NCI-H2081 (cell line): ENCODE results near the gene ACBD6.
"Not testable (repeated sequence)": the region's sequence is repeated elsewhere in the genome, so short reads cannot be mapped to it uniquely, and the experiment has no call there.

ENCODE experiments used
- DNase-seq, 2 experiments: peaks; one replicate each; lab custom pipeline; 2025; lab: John Stamatoyannopoulos, UW

ACBD6 gene

GRCh38 chr1:180415236-180415848, 87.0 kb downstream of the ACBD6 start:
- no peak for DNase-seq

- no peak for DNase-seq
Observed at GRCh38 chr1:180412583-180412982, 89.8 kb downstream of the ACBD6 start.

GRCh38 chr1:180408128-180408527, 94.2 kb downstream of the ACBD6 start:
- DNase-seq: not testable (repeated sequence)

- no peak for DNase-seq
Observed at GRCh38 chr1:180407051-180407450, 95.3 kb downstream of the ACBD6 start.

GRCh38 chr1:180402551-180402950, 99.8 kb downstream of the ACBD6 start:
- no peak for DNase-seq

- DNase-seq: no peak
Observed at GRCh38 chr1:180402001-180402400, 100.4 kb downstream of the ACBD6 start.

- DNase-seq: no peak
Observed at GRCh38 chr1:180397175-180397574, 105.2 kb downstream of the ACBD6 start.

- no peak for DNase-seq
Observed at GRCh38 chr1:180392427-180393145, 109.8 kb downstream of the ACBD6 start.

- no peak for DNase-seq
Observed at GRCh38 chr1:180392020-180392419, 110.4 kb downstream of the ACBD6 start.

- no peak for DNase-seq
Observed at GRCh38 chr1:180387413-180387812, 115.0 kb downstream of the ACBD6 start.

- DNase-seq: no peak
Observed at GRCh38 chr1:180386745-180387367, 115.5 kb downstream of the ACBD6 start.

GRCh38 chr1:180385144-180385543, 117.2 kb downstream of the ACBD6 start:
- no peak for DNase-seq

GRCh38 chr1:180384286-180385005, 117.9 kb downstream of the ACBD6 start:
- no peak for DNase-seq

- no peak for DNase-seq
Observed at GRCh38 chr1:180382326-180383115, 119.9 kb downstream of the ACBD6 start.

- no peak for DNase-seq
Observed at GRCh38 chr1:180381184-180381580, 121.2 kb downstream of the ACBD6 start.

GRCh38 chr1:180380259-180381183, 121.9 kb downstream of the ACBD6 start:
- DNase-seq: no peak

GRCh38 chr1:180376800-180377199, 125.6 kb downstream of the ACBD6 start:
- no peak for DNase-seq

GRCh38 chr1:180376253-180376652, 126.1 kb downstream of the ACBD6 start:
- DNase-seq: no peak

- DNase-seq: no peak
Observed at GRCh38 chr1:180372728-180373127, 129.6 kb downstream of the ACBD6 start.

GRCh38 chr1:180370597-180370996, 131.8 kb downstream of the ACBD6 start:
- no peak for DNase-seq

GRCh38 chr1:180370188-180370587, 132.2 kb downstream of the ACBD6 start:
- no peak for DNase-seq
